HepG2 (cell line): ENCODE measurements around the gene SENP7. TPM values are rescaled to one million over a fixed set of nuclear protein-coding genes. Genes with fewer than 3 reads are reported as not detected.

Source experiments
- BATF2 ChIP-seq: sonication (generic); formaldehyde crosslinking; IDR thresholded peaks from 2 replicates; pipeline ENCODE4 v1.8.0; 2022; ENCODE audit warnings: mild to moderate bottlenecking, missing genetic modification reagents, moderate library complexity
- HOXA3 ChIP-seq: sonication (generic); formaldehyde crosslinking; IDR thresholded peaks from 2 replicates; pipeline ENCODE4 v1.5.0; 2020; ENCODE audit warnings: missing genetic modification reagents
- IKZF4 ChIP-seq: sonication (generic); formaldehyde crosslinking; IDR thresholded peaks from 2 replicates; pipeline ENCODE4 v1.5.1; 2020; ENCODE audit warnings: borderline replicate concordance, mild to moderate bottlenecking, low read depth, missing genetic modification reagents; ENCODE audit errors: not compliant biosample characterization
- PLSCR1 ChIP-seq: sonication (generic); formaldehyde crosslinking; IDR thresholded peaks from 2 replicates; pipeline ENCODE4 v1.5.0; 2020; ENCODE audit warnings: missing genetic modification reagents, mild to moderate bottlenecking, borderline replicate concordance
- SP2 ChIP-seq: sonication (generic); formaldehyde crosslinking; IDR thresholded peaks from 2 replicates; pipeline ENCODE4 v1.5.1; 2020; ENCODE audit warnings: mild to moderate bottlenecking, missing genetic modification reagents
- U2AF2 ChIP-seq: fragments of 200-400 bp; formaldehyde crosslinking; IDR thresholded peaks from 2 replicates; pipeline ENCODE4 v1.6.1; 2017; ENCODE audit warnings: low read depth, mild to moderate bottlenecking, low read length
- ZBTB40 ChIP-seq, 2 experiments: fragments of 450-650 bp in 1 of 2; sonication (generic) in 1 of 2; formaldehyde crosslinking in 1 of 2; IDR thresholded peaks; 2 replicates each; pipeline versions ENCODE4 v1.6.1 to v1.8.0; 2016 to 2022; ENCODE audit warnings: antibody characterized with exemption in 1 of 2, mild to moderate bottlenecking in 1 of 2, missing genetic modification reagents in 1 of 2
- ZFP90 ChIP-seq: sonication (generic); formaldehyde crosslinking; IDR thresholded peaks from 2 replicates; pipeline ENCODE4 v1.8.0; 2022; ENCODE audit warnings: missing genetic modification reagents, mild to moderate bottlenecking, inconsistent platforms, borderline replicate concordance
- ZFY ChIP-seq: sonication (generic); formaldehyde crosslinking; IDR thresholded peaks from 2 replicates; pipeline ENCODE4 v1.4.0; 2020; ENCODE audit warnings: missing genetic modification reagents
- ZNF263 ChIP-seq: sonication (generic); formaldehyde crosslinking; IDR thresholded peaks from 2 replicates; pipeline ENCODE4 v1.4.0; 2020; ENCODE audit warnings: missing genetic modification reagents
- polyA plus RNA-seq, 8 experiments: library from polyadenylated mRNA; depleted of rRNA in 3 of 8; stranded (reverse) in 7 of 8; unstranded in 1 of 8; fragments of >200 nt; fragmentation: Illumina TruSeq in 4 of 8; extraction: Trizol in 4 of 8; gene quantifications; 2 replicates each; pipeline versions ENCODE4 v1.2.1 to v1.2.3, GENCODE V29; 2011 to 2016; ENCODE audit warnings: low read depth in 4 of 8, missing spikeins in 1 of 8, mixed read lengths in 1 of 8; ENCODE audit not compliant: insufficient read depth in 1 of 8
- total RNA-seq, 5 experiments: library from RNA; depleted of rRNA; stranded (reverse); fragments of >200 nt; fragmentation: Illumina TruSeq; extraction: Trizol; gene quantifications; 2 replicates each; pipeline ENCODE4 v1.2.3, GENCODE V29; 2016; ENCODE audit warnings: low read depth in 1 of 5
- TF ChIP-seq, protein P1 (sequence below): IDR thresholded peaks from 2 replicates; pipeline ENCODE4 v1.6.1; 2012; ENCODE audit warnings: low read length, improper control_type of control experiment
- TF ChIP-seq, protein P2 (sequence below): IDR thresholded peaks from 2 replicates; pipeline ENCODE4 v1.6.1; 2016; ENCODE audit warnings: low read depth, borderline replicate concordance

SENP7 gene
- total and polyA plus RNA-seq, 2 of the 13 experiments (the other 11 are each of a cell fraction or from before 2014, with no cell fraction given) = 9.1 to 10.3 TPM

DNA sequence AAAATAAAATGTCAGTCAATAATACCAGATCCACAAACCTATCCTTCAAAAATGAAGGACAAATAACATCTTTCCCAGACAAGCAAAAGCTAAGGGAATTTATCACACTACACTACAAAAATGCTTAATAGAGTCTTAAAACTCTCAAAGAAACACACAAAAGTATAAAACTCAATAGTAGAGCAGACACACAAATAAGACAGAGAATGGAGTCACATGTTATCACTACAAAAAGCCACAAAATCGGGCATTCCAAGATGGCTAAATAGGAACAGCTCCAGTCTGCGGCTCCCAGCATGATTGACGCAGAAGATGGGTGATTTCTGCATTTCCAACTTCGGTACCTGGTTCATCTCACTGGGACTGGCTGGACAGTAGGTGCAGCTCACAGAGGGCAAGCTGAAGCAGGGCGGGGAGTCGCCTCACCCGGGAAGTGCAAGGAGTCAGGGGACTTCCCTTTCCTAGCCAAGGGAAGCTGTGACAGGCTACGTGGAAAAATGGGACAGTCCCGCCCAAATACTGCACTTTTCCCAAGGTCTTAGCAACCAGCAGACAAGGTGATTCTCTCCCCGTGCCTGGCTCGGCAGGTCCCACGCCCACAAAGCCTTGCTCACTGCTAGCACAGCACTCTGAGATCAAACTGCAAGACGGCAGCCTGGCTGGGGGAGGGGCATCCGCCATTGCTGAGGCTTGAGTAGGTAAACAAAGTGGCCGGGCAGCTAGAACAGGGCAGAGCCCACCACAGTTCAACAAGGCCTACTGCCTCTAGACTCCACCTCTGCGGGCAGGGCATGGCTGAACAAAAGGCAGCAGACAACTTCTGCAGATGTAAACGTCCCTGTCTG lies 46.3 kb downstream of the SENP7 start (continued):
- TF ChIP-seq, protein P1, sequence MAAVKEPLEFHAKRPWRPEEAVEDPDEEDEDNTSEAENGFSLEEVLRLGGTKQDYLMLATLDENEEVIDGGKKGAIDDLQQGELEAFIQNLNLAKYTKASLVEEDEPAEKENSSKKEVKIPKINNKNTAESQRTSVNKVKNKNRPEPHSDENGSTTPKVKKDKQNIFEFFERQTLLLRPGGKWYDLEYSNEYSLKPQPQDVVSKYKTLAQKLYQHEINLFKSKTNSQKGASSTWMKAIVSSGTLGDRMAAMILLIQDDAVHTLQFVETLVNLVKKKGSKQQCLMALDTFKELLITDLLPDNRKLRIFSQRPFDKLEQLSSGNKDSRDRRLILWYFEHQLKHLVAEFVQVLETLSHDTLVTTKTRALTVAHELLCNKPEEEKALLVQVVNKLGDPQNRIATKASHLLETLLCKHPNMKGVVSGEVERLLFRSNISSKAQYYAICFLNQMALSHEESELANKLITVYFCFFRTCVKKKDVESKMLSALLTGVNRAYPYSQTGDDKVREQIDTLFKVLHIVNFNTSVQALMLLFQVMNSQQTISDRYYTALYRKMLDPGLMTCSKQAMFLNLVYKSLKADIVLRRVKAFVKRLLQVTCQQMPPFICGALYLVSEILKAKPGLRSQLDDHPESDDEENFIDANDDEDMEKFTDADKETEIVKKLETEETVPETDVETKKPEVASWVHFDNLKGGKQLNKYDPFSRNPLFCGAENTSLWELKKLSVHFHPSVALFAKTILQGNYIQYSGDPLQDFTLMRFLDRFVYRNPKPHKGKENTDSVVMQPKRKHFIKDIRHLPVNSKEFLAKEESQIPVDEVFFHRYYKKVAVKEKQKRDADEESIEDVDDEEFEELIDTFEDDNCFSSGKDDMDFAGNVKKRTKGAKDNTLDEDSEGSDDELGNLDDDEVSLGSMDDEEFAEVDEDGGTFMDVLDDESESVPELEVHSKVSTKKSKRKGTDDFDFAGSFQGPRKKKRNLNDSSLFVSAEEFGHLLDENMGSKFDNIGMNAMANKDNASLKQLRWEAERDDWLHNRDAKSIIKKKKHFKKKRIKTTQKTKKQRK = no peak
- TF ChIP-seq ZFP90 (no peak), ZNF263 (CRISPR knock-in tag) (no peak), IKZF4 (no peak), BATF2 (CRISPR knock-in tag) (no peak), HOXA3 (peak; percentile 91), SP2 (CRISPR knock-in tag) (no peak), U2AF2 (no peak), PLSCR1 (no peak), ZBTB40 (IDR thresholded peaks at IDR 0.05) (no peak), ZBTB40 (CRISPR knock-in tag; IDR thresholded peaks at IDR 0.05) (0 out of 2 replicates have a peak, but pooled peaks have one; percentile 31), ZFY (CRISPR knock-in tag) (peak; percentile 41; the same call in 1 of the 2 replicates)
- TF ChIP-seq, protein P2, sequence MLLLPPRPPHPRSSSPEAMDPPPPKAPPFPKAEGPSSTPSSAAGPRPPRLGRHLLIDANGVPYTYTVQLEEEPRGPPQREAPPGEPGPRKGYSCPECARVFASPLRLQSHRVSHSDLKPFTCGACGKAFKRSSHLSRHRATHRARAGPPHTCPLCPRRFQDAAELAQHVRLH (CRISPR knock-in tag) = no peak
